HFF-Myc (cell line): ENCODE measurements around the gene FBXW9.

ENCODE experiments used
- DNase-seq: peaks from one replicate; pipeline ENCODE4 v3.0.0-alpha.2; 2011; ENCODE audit warnings: low read depth; ENCODE audit errors: extremely low read depth
- H3K4me3 ChIP-seq: replicated peaks from 2 replicates; pipeline ENCODE4 v1.5.1; 2011; ENCODE audit warnings: low read depth, mild to moderate bottlenecking, control low read depth, low read length
- TF ChIP-seq, protein P1 (sequence below): IDR thresholded peaks from 2 replicates; pipeline ENCODE4 v1.5.1; 2012; ENCODE audit warnings: mild to moderate bottlenecking, low read depth, low read length, control low read depth; ENCODE audit errors: missing control alignments

FBXW9 gene

DNA sequence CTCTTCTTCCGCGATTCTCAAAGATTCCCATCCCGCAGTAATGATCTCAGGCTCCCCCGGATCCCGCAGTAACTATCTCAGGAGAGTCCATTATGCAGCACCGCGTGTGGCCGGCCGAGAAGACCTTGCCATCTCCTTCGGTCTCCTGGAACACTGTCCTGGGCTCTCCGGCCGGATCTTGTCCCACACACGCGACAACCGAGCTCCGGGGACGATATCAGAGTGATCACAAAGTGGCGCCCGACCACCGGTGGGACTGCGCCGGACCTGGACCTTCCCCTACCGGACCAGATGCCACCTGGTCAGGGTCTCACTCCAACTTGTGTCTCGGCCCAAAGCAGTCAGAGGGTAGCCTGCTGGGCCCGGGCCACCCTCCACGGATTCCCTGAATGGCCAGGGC lies 53.9 kb downstream of the FBXW9 start:
- H3K4me3 ChIP-seq: no peak overlapping the region
- TF ChIP-seq, protein P1, sequence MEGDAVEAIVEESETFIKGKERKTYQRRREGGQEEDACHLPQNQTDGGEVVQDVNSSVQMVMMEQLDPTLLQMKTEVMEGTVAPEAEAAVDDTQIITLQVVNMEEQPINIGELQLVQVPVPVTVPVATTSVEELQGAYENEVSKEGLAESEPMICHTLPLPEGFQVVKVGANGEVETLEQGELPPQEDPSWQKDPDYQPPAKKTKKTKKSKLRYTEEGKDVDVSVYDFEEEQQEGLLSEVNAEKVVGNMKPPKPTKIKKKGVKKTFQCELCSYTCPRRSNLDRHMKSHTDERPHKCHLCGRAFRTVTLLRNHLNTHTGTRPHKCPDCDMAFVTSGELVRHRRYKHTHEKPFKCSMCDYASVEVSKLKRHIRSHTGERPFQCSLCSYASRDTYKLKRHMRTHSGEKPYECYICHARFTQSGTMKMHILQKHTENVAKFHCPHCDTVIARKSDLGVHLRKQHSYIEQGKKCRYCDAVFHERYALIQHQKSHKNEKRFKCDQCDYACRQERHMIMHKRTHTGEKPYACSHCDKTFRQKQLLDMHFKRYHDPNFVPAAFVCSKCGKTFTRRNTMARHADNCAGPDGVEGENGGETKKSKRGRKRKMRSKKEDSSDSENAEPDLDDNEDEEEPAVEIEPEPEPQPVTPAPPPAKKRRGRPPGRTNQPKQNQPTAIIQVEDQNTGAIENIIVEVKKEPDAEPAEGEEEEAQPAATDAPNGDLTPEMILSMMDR: no peak
- no peak for DNase-seq

GRCh38 chr19:12641456-12641855 lies 55.0 kb downstream of the FBXW9 start:
- DNase-seq: no peak
- H3K4me3 ChIP-seq: no peak overlapping the region
- TF ChIP-seq, protein P1: no peak

GRCh38 chr19:12639901-12640613 lies 56.4 kb downstream of the FBXW9 start:
- no peak overlapping the region for H3K4me3 ChIP-seq
- TF ChIP-seq, protein P1: peak; percentile 79

More at GRCh38 chr19:12639901-12640613, 56.4 kb downstream of the FBXW9 start:
- peak; percentile 51 for DNase-seq
